HEK293 (cell line): ENCODE results near the gene SLAMF9.

Experiments used
- KLF1 ChIP-seq: fragments of 450-650 bp; formaldehyde crosslinking; IDR thresholded peaks from 2 replicates; pipeline ENCODE4 v1.5.1; 2016; ENCODE audit warnings: missing biosample characterization, missing genetic modification characterization
- OSR2 ChIP-seq: fragments of 450-650 bp; formaldehyde crosslinking; IDR thresholded peaks from 2 replicates; pipeline ENCODE4 v1.5.1; 2016; ENCODE audit warnings: missing biosample characterization, missing genetic modification characterization
- PATZ1 ChIP-seq: fragments of 450-650 bp; formaldehyde crosslinking; IDR thresholded peaks from 2 replicates; pipeline ENCODE4 v1.5.1; 2016; ENCODE audit warnings: missing biosample characterization, missing genetic modification characterization
- SETDB1 ChIP-seq: IDR thresholded peaks from one replicate; pipeline ENCODE4 v1.6.1; 2017; ENCODE audit warnings: mild to moderate bottlenecking, low read length, moderate library complexity, mixed read lengths; ENCODE audit not compliant: insufficient read length
- YY2 ChIP-seq: fragments of 450-650 bp; formaldehyde crosslinking; IDR thresholded peaks from 2 replicates; pipeline ENCODE4 v1.5.1; 2016; ENCODE audit warnings: missing biosample characterization, missing genetic modification characterization
- ZBTB10 ChIP-seq: fragments of 450-650 bp; formaldehyde crosslinking; IDR thresholded peaks from 2 replicates; pipeline ENCODE4 v1.5.1; 2016; ENCODE audit warnings: missing biosample characterization, missing genetic modification characterization
- ZBTB17 ChIP-seq: fragments of 450-650 bp; formaldehyde crosslinking; IDR thresholded peaks from 2 replicates; pipeline ENCODE4 v1.5.1; 2016; ENCODE audit warnings: missing biosample characterization, missing genetic modification characterization
- ZBTB21 ChIP-seq: fragments of 450-650 bp; formaldehyde crosslinking; IDR thresholded peaks from 2 replicates; pipeline ENCODE4 v1.5.1; 2017; ENCODE audit warnings: missing biosample characterization, missing genetic modification characterization
- ZBTB7A ChIP-seq: fragments of 450-650 bp; formaldehyde crosslinking; IDR thresholded peaks from 2 replicates; pipeline ENCODE4 v1.5.1; 2016; ENCODE audit warnings: low read depth, missing biosample characterization, missing genetic modification characterization
- ZNF138 ChIP-seq: fragments of 450-650 bp; formaldehyde crosslinking; IDR thresholded peaks from 2 replicates; pipeline ENCODE4 v1.5.1; 2016; ENCODE audit warnings: missing biosample characterization, missing genetic modification characterization, borderline replicate concordance
- ZNF175 ChIP-seq: fragments of 450-650 bp; formaldehyde crosslinking; IDR thresholded peaks from 2 replicates; pipeline ENCODE4 v1.5.1; 2016; ENCODE audit warnings: missing biosample characterization, missing genetic modification characterization
- ZNF23 ChIP-seq: fragments of 450-650 bp; formaldehyde crosslinking; IDR thresholded peaks from 2 replicates; pipeline ENCODE4 v1.5.1; 2016; ENCODE audit warnings: missing biosample characterization, missing genetic modification characterization, borderline replicate concordance
- ZNF248 ChIP-seq: fragments of 450-650 bp; formaldehyde crosslinking; IDR thresholded peaks from 2 replicates; pipeline ENCODE4 v1.5.1; 2017; ENCODE audit warnings: missing biosample characterization, missing genetic modification characterization
- ZNF354C ChIP-seq: fragments of 450-650 bp; formaldehyde crosslinking; IDR thresholded peaks from 2 replicates; pipeline ENCODE4 v1.5.1; 2016; ENCODE audit warnings: missing biosample characterization, missing genetic modification characterization, low read depth, borderline replicate concordance
- ZNF529 ChIP-seq: fragments of 450-650 bp; formaldehyde crosslinking; IDR thresholded peaks from 2 replicates; pipeline ENCODE4 v1.5.1; 2017; ENCODE audit warnings: missing genetic modification characterization, missing biosample characterization; ENCODE audit not compliant: insufficient replicate concordance
- ZNF549 ChIP-seq: fragments of 450-650 bp; IDR thresholded peaks from 2 replicates; pipeline ENCODE4 v1.5.1; 2018; ENCODE audit warnings: missing biosample characterization, missing genetic modification characterization, mild to moderate bottlenecking, inconsistent platforms, moderate library complexity
- ZNF670 ChIP-seq: fragments of 450-650 bp; formaldehyde crosslinking; IDR thresholded peaks from 2 replicates; pipeline ENCODE4 v1.5.1; 2016; ENCODE audit warnings: missing biosample characterization, missing genetic modification characterization, low read depth
- ZNF792 ChIP-seq: fragments of 450-650 bp; formaldehyde crosslinking; IDR thresholded peaks from 2 replicates; pipeline ENCODE4 v1.5.1; 2016; ENCODE audit warnings: missing biosample characterization, missing genetic modification characterization
- ZSCAN4 ChIP-seq: fragments of 450-650 bp; formaldehyde crosslinking; IDR thresholded peaks from 2 replicates; pipeline ENCODE4 v1.5.1; 2017; ENCODE audit warnings: missing biosample characterization, missing genetic modification characterization
- TF ChIP-seq, protein P1 (sequence below): fragments of 450-650 bp; formaldehyde crosslinking; IDR thresholded peaks from 2 replicates; pipeline ENCODE4 v1.5.1; 2016; ENCODE audit warnings: missing biosample characterization, missing genetic modification characterization
- TF ChIP-seq, protein P2 (sequence below): fragments of 450-650 bp; formaldehyde crosslinking; IDR thresholded peaks from 2 replicates; pipeline ENCODE4 v1.5.1; 2016; ENCODE audit warnings: missing biosample characterization, missing genetic modification characterization, borderline replicate concordance

Gene SLAMF9

DNA sequence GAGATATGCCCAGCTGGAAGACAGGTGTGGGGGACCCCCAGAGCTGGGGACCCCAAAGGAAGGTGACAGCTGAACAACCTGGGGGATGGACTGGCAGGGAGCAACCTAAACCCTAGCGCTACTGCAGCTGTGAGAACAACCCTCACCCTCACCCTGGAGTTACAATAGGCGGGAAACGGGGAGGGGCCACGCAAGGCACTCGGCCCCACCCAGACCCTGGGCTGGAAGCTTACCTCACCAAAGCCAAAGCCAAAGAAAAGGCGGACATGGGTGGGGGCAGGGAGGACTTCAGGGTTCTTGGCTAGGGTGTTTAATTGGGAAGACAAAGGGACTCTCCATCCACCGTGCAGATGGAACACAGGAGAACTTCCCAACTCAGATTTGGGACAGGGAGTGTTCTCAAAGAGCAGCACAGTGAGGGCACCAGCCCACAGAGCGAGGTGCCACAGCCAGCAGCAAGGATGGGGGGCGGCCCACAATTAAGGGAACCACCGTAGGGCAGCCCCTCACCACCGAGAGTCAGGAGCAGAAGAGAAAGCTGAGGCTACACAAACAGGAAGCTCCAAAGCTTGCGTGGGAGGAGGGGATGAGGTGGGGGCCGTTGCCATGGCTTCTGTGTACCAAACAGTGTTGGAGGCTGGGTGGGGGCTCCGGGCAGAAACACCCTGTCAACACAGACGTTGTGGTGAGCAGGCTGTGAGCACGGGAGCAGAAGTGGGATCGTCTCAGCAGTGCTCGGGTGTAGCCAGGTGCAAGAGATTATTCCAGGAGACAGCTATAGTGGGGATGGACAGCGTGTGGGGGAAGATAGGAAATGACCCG lies 30.6 kb downstream of the SLAMF9 start (continued):
- TF ChIP-seq, protein P1, sequence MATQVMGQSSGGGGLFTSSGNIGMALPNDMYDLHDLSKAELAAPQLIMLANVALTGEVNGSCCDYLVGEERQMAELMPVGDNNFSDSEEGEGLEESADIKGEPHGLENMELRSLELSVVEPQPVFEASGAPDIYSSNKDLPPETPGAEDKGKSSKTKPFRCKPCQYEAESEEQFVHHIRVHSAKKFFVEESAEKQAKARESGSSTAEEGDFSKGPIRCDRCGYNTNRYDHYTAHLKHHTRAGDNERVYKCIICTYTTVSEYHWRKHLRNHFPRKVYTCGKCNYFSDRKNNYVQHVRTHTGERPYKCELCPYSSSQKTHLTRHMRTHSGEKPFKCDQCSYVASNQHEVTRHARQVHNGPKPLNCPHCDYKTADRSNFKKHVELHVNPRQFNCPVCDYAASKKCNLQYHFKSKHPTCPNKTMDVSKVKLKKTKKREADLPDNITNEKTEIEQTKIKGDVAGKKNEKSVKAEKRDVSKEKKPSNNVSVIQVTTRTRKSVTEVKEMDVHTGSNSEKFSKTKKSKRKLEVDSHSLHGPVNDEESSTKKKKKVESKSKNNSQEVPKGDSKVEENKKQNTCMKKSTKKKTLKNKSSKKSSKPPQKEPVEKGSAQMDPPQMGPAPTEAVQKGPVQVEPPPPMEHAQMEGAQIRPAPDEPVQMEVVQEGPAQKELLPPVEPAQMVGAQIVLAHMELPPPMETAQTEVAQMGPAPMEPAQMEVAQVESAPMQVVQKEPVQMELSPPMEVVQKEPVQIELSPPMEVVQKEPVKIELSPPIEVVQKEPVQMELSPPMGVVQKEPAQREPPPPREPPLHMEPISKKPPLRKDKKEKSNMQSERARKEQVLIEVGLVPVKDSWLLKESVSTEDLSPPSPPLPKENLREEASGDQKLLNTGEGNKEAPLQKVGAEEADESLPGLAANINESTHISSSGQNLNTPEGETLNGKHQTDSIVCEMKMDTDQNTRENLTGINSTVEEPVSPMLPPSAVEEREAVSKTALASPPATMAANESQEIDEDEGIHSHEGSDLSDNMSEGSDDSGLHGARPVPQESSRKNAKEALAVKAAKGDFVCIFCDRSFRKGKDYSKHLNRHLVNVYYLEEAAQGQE (tag by site-specific recombination): peak; percentile 17; the same call in 1 of the 2 replicates
- no peak for TF ChIP-seq ZNF354C (tag by site-specific recombination)
- TF ChIP-seq ZBTB21 (tag by site-specific recombination): no peak
- TF ChIP-seq ZNF529: no peak
- TF ChIP-seq ZBTB10 (tag by site-specific recombination): peak; percentile 61; the same call in 1 of the 2 replicates
- TF ChIP-seq ZNF670 (tag by site-specific recombination): no peak
- peak; percentile 78 for TF ChIP-seq PATZ1 (tag by site-specific recombination)
- no peak for TF ChIP-seq ZNF248
- TF ChIP-seq ZBTB17 (tag by site-specific recombination): peak; percentile 62
- no peak for TF ChIP-seq ZSCAN4 (tag by site-specific recombination)
- TF ChIP-seq OSR2: peak; percentile 48
- TF ChIP-seq SETDB1: no peak
- TF ChIP-seq ZNF792: no peak
- TF ChIP-seq YY2 (tag by site-specific recombination): no peak
- no peak for TF ChIP-seq ZNF23 (tag by site-specific recombination)
- no peak for TF ChIP-seq ZNF549 (tag by site-specific recombination)
- peak; percentile 76 for TF ChIP-seq KLF1 (tag by site-specific recombination)
- no peak for TF ChIP-seq ZBTB7A (tag by site-specific recombination)
- TF ChIP-seq, protein P2, sequence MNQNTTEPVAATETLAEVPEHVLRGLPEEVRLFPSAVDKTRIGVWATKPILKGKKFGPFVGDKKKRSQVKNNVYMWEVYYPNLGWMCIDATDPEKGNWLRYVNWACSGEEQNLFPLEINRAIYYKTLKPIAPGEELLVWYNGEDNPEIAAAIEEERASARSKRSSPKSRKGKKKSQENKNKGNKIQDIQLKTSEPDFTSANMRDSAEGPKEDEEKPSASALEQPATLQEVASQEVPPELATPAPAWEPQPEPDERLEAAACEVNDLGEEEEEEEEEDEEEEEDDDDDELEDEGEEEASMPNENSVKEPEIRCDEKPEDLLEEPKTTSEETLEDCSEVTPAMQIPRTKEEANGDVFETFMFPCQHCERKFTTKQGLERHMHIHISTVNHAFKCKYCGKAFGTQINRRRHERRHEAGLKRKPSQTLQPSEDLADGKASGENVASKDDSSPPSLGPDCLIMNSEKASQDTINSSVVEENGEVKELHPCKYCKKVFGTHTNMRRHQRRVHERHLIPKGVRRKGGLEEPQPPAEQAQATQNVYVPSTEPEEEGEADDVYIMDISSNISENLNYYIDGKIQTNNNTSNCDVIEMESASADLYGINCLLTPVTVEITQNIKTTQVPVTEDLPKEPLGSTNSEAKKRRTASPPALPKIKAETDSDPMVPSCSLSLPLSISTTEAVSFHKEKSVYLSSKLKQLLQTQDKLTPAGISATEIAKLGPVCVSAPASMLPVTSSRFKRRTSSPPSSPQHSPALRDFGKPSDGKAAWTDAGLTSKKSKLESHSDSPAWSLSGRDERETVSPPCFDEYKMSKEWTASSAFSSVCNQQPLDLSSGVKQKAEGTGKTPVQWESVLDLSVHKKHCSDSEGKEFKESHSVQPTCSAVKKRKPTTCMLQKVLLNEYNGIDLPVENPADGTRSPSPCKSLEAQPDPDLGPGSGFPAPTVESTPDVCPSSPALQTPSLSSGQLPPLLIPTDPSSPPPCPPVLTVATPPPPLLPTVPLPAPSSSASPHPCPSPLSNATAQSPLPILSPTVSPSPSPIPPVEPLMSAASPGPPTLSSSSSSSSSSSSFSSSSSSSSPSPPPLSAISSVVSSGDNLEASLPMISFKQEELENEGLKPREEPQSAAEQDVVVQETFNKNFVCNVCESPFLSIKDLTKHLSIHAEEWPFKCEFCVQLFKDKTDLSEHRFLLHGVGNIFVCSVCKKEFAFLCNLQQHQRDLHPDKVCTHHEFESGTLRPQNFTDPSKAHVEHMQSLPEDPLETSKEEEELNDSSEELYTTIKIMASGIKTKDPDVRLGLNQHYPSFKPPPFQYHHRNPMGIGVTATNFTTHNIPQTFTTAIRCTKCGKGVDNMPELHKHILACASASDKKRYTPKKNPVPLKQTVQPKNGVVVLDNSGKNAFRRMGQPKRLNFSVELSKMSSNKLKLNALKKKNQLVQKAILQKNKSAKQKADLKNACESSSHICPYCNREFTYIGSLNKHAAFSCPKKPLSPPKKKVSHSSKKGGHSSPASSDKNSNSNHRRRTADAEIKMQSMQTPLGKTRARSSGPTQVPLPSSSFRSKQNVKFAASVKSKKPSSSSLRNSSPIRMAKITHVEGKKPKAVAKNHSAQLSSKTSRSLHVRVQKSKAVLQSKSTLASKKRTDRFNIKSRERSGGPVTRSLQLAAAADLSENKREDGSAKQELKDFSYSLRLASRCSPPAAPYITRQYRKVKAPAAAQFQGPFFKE (tag by site-specific recombination): no peak
- no peak for TF ChIP-seq ZNF175 (tag by site-specific recombination)
- TF ChIP-seq ZNF138 (tag by site-specific recombination): no peak
